Activated effector memory CD4-positive, alpha-beta T cell treated with anti-CD3 and anti-CD28 coated beads, Interleukin-2, amount 50 U/mL, for 16 hours (primary cell): ENCODE measurements around the gene FREM2.

ENCODE experiments used
- DNase-seq: peaks from one replicate; pipeline ENCODE4 v3.0.0-alpha.2; 2020

FREM2 gene

DNA sequence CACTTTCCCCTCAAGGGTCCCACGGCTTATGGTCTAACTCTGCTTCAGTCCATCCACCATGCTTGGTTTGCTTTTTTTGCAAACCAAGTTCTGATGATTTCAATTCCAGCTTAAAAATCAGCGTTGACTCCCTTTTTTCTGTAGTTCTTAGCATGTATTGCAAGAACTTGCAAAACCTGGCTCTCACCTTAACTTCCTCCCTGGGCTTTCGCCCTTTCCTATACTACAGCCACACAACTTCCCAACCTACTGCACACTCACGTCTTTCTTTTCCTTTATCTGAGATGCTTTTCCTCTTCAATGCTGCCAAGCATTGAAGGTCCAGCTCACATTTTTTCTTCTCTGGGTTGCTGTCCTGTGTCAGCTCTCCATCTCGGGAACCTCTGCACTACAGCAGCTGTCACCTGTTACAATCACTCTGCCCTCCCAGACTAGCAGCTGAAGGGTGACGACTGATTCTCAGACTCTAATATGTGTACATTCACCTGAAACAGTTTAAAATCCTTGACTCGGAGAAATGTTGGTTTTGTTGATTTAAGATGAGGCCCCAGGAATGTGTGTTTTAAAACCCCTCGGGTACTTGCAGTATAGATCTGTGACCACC, 143.7 kb downstream of the FREM2 start:
- no peak for DNase-seq

- no peak for DNase-seq
Measured at GRCh38 chr13:38844581-38844980, 157.7 kb downstream of the FREM2 start.

GRCh38 chr13:38848360-38848759, 161.5 kb downstream of the FREM2 start:
- DNase-seq: no peak

DNA sequence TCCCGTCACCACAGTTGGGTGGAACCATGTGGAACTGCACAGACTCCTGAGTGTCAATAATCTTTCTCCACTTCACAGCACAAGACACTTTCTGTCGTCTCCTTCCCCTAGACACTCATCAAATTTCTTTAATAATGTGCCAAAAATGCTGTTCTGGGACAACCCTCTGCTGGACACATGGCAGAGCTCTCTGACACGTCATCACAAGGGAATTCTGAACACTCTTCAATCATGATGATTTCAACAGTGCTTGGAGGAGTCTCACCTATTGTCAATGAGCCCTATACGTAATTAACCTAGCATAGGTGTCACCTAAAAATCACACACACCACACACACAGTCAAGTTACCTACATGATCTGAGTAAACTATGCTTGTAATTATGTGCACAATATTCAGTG, 162.4 kb downstream of the FREM2 start:
- no peak for DNase-seq

GRCh38 chr13:38850868-38851626, 164.2 kb downstream of the FREM2 start:
- DNase-seq: no peak

DNA sequence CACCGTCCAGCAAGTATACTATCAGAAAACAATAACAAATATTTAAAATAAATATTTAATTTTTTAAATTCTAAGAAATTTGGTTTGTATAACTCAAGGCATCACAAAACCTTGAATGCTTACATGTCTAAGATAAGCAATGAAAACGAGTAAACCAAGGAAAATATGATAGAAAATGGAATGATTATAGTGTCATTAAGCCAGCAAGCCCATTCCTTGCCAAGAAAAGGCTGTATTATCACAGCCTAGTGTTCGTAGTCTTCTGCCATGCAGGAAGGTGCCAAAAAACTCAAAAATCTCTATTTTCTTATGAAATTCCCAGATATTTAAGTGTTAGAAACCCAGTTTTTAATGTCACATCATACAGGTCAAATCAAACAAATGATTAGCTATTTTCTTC, 167.3 kb downstream of the FREM2 start:
- DNase-seq: no peak

- no peak for DNase-seq
Measured at GRCh38 chr13:38856065-38856464, 169.2 kb downstream of the FREM2 start.

DNA sequence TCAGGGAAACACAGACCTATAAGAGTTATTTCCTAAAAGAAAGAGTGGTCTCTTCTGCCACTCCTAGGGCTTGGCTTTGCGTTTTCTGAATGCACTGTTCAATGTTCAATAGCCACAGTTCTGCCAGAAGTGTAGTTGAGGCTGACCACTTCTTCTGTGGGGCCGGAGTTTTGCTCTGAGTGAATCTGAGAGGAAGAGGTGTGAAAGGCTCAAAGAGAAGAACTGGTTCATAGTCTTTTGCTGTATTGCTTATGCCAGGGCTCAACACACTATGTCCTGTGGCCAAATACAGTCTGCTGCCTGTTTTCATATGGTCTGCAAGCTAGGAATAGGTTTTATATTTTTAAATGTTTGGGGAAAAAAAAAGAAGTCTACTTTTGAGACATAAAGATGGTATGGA, 175.6 kb downstream of the FREM2 start:
- DNase-seq: no peak

DNA sequence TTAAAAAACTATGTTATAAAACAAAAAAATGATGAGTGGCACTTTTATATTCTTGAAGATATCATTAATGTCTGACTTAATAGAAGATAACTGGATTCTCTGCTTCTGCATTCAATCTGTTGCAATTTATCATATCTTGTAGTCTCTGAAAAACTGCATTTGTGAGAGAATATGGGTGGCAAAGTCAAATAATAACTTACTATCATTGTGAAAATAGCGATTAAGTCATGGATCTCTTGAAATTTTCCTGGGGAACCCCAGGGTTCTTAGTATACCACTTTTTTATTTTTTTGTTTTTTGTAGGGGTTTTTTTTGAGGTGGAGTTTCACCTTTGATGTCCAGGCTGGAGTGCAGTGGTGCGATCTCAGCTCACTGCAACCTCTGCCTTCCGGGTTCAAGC, 176.7 kb downstream of the FREM2 start:
- no peak for DNase-seq

DNA sequence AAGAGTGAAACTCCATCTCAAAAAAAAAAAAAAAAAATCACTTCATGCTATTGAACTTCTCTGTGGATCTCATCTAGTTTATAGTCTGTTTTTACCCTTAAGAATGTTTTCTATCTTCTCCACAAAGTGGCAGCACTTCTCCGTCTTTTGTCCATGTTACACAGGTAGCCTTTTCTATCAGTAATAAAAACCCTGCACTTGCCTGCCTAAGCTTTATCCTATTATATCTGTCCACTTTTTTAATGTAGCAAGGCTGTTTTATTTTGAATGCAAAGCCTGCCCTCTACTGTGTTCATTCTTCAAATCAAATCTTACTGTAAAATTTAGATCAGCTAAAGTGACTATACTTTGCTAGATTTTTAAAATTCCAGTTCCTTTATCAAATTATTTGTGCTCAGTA, 179.8 kb downstream of the FREM2 start:
- DNase-seq: no peak

- DNase-seq: no peak
Measured at GRCh38 chr13:38868399-38868798, 181.5 kb downstream of the FREM2 start.

- DNase-seq: no peak
Measured at GRCh38 chr13:38868870-38869269, 182.0 kb downstream of the FREM2 start.

DNA sequence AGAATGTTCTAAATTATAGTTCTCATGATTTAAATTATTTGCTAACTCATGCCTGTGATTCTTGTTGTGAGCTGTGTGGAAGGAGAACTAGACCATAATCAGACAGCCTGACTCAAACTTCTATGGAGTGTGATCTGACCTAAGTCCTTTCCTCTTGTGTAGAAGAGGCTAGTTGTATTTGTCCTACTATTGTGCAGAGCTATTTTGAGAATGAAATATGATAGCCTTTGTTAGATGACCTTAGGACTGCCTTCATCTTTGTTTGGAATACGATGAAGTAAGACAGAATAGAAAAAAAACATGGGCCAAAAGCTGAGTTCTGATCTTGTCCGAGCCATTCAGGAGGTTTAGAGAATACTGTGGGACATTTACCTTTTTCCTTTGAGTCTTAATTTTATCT, 184.4 kb downstream of the FREM2 start:
- DNase-seq: no peak

- no peak for DNase-seq
Measured at GRCh38 chr13:38872693-38873092, 185.8 kb downstream of the FREM2 start.

DNA sequence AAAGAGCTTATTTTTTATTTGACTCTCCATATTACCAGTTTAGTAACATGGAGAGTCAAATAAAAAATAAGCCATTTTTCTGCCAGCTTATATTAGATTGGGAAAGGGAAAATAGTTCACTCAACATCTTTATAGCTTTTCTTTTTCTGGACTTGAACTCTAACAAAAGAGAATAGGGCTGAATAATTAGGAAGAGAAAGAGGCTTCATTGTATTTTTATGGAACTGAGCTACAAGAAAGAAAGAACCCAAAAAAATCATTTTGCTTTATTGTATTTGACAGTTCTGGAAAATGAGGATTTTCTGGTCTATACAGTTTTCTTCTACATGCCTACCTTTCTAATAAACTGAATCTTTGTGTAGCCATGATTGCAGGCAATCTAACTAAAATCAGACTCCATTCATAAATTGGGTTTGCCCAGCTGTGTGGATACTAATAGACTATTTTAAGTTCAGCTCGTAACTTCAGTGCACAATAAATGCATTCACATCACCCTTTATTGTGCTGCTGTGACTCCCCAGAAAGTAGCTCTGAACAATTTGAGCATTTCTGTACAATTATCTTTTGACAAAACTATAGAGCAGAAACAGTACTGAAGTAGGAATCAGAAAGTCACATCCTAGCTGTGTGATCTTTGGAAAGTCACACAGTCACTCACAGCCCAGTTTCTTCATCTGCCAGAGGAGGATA, 188.5 kb downstream of the FREM2 start:
- no peak for DNase-seq

DNA sequence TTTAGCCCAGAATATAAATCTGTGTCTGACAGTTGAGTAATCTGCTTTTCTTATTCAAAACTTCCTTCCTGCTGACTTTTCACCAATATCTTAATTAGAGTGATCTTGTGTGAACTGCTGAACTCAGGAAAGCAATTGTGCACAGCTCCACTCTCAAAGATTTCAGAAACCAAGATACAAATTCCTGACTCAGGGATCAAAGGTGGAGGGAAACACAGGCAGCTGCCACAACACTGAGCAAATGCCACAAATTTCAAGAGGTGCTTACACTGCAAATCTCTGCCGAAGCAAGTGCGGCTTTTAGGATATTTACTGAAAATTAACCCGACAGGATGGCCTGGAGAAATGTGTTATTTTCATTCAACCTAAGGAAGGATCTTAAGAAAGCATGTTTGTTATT, 192.4 kb downstream of the FREM2 start:
- no peak for DNase-seq

GRCh38 chr13:38879786-38880185, 192.9 kb downstream of the FREM2 start:
- DNase-seq: no peak

DNA sequence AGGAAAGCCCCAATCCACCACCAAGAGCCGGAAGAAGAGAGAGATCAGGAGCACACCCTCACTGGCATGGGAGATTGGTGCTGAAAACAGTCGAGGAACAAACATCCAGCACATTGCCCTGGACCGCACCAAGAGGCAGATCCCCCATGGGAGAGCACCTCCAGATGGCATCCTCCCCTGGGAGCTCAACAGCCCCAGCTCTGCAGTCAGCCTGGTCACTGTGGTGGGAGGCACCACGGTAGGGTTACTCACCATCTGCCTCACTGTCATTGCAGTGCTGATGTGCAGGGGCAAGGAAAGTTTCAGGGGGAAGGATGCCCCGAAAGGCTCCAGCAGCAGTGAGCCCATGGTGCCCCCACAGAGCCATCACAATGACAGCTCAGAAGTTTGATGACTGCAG, 193.5 kb downstream of the FREM2 start:
- no peak for DNase-seq

GRCh38 chr13:38883783-38884182, 196.9 kb downstream of the FREM2 start:
- no peak for DNase-seq

DNA sequence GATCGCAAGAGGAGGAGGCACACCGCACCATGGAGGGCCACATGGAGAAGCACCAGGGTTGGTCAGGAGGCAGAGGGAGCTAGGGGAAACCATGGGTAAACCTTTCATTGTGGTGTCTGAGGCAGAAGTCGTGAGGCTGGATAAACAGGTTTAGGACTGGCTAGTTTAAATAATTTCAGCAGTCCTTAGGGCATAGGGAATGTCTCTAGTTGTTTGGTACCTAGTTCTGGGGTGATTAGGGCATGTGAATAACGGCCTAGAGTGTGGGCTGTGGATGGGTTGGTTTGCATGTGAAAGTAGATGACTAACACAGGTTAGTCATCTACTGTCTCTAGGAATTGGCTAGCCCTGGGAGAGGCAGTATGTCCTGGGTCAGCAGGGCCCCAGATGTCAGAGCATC, 201.4 kb downstream of the FREM2 start:
- no peak for DNase-seq

DNA sequence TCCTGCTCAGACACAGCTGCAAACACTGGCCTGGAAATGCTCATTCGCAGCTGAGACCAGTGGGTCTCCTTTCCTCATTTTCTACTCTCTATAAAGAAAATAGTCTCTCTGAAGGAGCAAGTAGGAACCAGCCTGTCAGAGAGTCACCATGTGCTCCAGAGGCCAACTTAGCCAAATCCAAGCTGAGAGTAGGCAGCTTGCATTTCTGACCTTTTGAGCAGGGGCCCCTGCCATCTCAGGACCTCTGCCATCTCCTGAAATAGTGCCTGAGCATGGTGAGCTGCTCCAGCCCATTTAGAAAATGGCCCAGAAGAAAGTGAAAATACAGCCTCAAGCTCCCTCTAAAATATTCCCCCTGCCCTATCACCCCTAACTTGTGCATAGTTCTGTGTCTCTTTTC, 208.2 kb downstream of the FREM2 start:
- no peak for DNase-seq

DNA sequence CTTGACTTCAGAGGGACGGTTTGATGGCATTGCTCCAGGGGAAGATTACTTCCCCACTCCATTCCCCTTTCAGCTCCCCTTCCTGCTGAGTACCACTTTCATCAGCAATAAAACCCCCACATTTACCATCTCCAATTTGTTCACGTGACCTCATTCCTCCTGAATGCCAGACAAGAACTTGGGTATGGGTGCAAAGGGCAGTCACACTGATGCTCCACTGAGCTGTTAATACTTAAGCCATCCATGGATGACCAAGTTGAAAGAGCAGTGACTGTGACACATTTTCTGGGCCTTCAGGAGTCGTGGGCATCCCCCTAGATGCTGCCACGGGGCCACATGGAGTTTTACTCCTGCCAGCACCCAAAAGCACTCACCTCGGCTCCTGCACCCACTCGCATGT, 210.6 kb downstream of the FREM2 start:
- no peak for DNase-seq

GRCh38 chr13:38898481-38898880, 211.6 kb downstream of the FREM2 start:
- DNase-seq: no peak

DNA sequence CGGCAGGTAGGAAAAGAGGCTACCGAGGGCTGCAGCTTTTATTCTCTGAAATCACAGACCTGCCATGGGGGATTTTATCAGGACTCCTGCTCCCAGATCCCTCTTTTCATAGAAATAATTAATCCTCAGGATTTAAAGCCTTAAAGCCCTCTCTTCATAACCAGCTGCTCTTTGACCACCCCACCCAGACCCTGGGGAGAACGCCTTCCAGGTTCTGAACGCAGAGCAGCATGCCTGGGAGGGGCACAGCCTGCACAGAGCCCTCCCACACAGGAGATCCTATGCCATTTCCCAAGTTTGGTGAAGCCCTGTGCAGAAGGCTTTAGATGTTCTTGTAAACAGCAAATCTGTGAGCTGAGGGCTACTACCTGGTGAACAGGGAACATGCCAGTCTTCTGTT, 212.7 kb downstream of the FREM2 start:
- no peak for DNase-seq
